Progenitor cell of endocrine pancreas (in vitro differentiated cells): ENCODE measurements around the gene KRTAP22-2. TPM values are rescaled to one million over a fixed set of nuclear protein-coding genes. Genes with fewer than 3 reads are reported as not detected.

Experiments used
- DNase-seq: peaks from one replicate; pipeline ENCODE4 v3.0.0; 2021; ENCODE audit warnings: low spot score; ENCODE audit not compliant: unreplicated experiment
- H3K27ac Mint-ChIP-seq: 2 replicates; pipeline ENCODE4 v1.8.0; 2021; ENCODE audit warnings: mild to moderate bottlenecking, moderate library complexity, mixed read lengths
- H3K27me3 Mint-ChIP-seq: 2 replicates; pipeline ENCODE4 v1.8.0; 2021; ENCODE audit warnings: mixed read lengths
- H3K36me3 Mint-ChIP-seq: 2 replicates; pipeline ENCODE4 v1.8.0; 2022; ENCODE audit warnings: mixed read lengths; ENCODE audit not compliant: insufficient read depth
- H3K4me1 Mint-ChIP-seq: 2 replicates; pipeline ENCODE4 v1.8.0; 2021; ENCODE audit warnings: low read depth, mixed read lengths
- H3K4me3 Mint-ChIP-seq: 2 replicates; pipeline ENCODE4 v1.8.0; 2021; ENCODE audit warnings: low read depth, mild to moderate bottlenecking, moderate library complexity, mixed read lengths
- H3K9me3 Mint-ChIP-seq: 2 replicates; pipeline ENCODE4 v1.8.0; 2021; ENCODE audit warnings: low read depth, mixed read lengths
- CTCF ChIP-seq: fragments of 200-600 bp; sonication (generic); IDR thresholded peaks from one replicate; pipeline ENCODE4 v1.5.0; 2021; ENCODE audit warnings: antibody characterized with exemption, mild to moderate bottlenecking; ENCODE audit not compliant: unreplicated experiment
- total RNA-seq: library from RNA; stranded (reverse); gene quantifications from 2 replicates; pipeline ENCODE4 v1.2.1, GENCODE V29; 2021

The KRTAP22-2 gene
- total RNA-seq, 1 donor from 2014 or later, result not detected

DNA sequence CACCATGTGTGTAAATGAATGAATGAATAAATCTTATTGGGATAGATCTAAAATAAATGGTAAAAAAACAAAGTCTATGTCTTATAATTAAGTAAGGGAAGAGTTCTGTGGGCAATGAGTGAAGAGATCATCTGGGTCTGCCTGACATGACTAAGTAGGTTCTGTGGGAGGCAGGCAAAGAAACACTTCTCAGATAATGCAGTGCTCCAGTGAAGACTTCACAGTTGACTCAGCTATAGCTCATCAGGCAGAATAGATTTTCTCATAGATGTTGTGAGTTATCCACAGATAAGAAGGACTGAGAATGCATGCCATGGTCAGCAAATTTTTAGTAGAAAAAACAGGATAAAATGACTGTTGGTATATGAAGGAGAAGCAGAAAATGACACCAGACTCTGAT, 12.4 kb downstream of the KRTAP22-2 start:
- Mint-ChIP-seq H3K4me1 (no peaks in the 10 kb centered on the region), H3K9me3 (peaks cover 9% of the 10 kb centered on the region), H3K4me3 (no peak overlapping the region), H3K27ac (no peak overlapping the region), H3K36me3 (no peaks in the 10 kb centered on the region), H3K27me3 (peaks cover 3% of the 10 kb centered on the region)
- no peak for TF ChIP-seq CTCF
- DNase-seq, result no peak

DNA sequence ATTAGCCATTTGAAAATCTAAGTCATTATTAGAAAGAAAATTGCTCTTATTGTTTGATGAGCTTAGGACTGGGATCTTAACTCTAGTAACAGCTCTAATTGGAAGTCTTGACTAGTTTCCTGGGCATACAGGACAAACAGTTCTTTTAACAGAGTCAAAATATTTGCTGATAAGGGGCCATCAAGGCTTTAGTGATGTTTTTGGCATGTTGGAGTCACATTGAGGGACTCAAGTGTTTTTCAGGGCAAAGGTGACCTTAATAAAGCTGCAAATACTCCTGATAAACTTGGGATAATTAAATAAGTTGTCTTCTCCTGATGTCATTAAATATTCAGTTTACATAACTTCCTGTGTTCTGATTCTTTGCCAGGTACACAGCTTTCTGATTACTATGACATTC, 22.6 kb downstream of the KRTAP22-2 start:
- peaks cover 3% of the 10 kb centered on the region for H3K27me3 Mint-ChIP-seq
- DNase-seq, result no peak

DNA sequence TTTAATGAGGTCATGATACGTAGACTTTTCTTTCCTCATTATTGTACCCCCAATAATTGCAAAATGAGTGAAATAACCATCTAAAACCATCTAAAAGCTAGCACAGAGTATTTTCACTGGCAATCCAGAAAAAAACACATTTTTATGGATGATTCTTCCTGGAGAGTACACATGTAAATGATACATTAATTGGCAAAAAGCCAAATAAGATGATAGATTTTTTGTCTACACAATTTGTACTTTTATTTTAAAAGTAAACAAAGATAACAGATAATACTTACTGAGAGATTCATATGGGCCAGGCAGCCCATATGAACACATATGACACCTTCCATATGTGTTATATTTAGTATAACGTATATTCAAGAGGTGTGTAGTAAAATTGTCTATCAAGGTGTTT, 26.6 kb downstream of the KRTAP22-2 start:
- Mint-ChIP-seq H3K4me1 (no peaks in the 10 kb centered on the region), H3K4me3 (no peak overlapping the region), H3K9me3 (peaks cover 13% of the 10 kb centered on the region), H3K36me3 (no peaks in the 10 kb centered on the region), H3K27me3 (no peaks in the 10 kb centered on the region), H3K27ac (no peak overlapping the region)
- TF ChIP-seq CTCF, result no peak
- DNase-seq, result no peak

More for the DNA sequence above, 22.6 kb downstream of the KRTAP22-2 start:
- H3K9me3 Mint-ChIP-seq, result peaks cover 18% of the 10 kb centered on the region
- TF ChIP-seq CTCF, result no peak
- H3K36me3 Mint-ChIP-seq, result no peaks in the 10 kb centered on the region
- no peaks in the 10 kb centered on the region for H3K4me1 Mint-ChIP-seq
- no peak overlapping the region for H3K4me3 Mint-ChIP-seq
- no peak overlapping the region for H3K27ac Mint-ChIP-seq

DNA sequence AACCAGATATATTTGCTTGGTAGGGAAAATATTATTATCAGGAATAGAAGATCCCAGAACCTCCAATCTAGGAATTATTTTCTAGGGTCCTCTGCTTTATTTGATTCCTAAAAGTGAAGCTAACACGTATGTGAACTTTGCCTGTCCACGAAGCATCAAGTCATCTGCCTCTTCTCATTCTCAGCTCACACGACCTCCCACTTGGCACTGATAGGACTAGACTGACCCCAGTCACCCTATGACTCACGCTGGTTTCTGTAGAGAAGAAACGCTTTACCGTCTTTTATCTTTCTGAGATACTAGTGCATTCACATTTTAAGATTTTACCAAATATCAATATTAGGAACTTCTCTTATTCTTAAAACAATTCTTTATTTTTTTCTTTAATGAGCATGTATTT, 27.1 kb downstream of the KRTAP22-2 start:
- no peak overlapping the region for H3K27ac Mint-ChIP-seq
- peaks cover 12% of the 10 kb centered on the region for H3K9me3 Mint-ChIP-seq
- H3K36me3 Mint-ChIP-seq, result no peaks in the 10 kb centered on the region
- H3K4me1 Mint-ChIP-seq, result no peaks in the 10 kb centered on the region
- H3K27me3 Mint-ChIP-seq, result no peaks in the 10 kb centered on the region
- TF ChIP-seq CTCF, result no peak
- H3K4me3 Mint-ChIP-seq, result no peak overlapping the region
- DNase-seq, result no peak

GRCh38 chr21:30561957-30562356, 28.2 kb downstream of the KRTAP22-2 start:
- Mint-ChIP-seq H3K4me3 (no peak overlapping the region), H3K27ac (no peak overlapping the region), H3K4me1 (no peaks in the 10 kb centered on the region), H3K27me3 (no peaks in the 10 kb centered on the region), H3K9me3 (peaks cover 12% of the 10 kb centered on the region), H3K36me3 (no peaks in the 10 kb centered on the region)
- no peak for TF ChIP-seq CTCF
- no peak for DNase-seq
